HCT116 (cell line): Measurements from ENCODE around the gene SMYD3.

Source experiments
- ATF3 ChIP-seq: IDR thresholded peaks from 2 replicates; pipeline ENCODE4 v1.6.1; 2012
- EZH2 ChIP-seq: fragments of 200-600 bp; sonication (generic); IDR thresholded peaks from 2 replicates; pipeline ENCODE4 v1.6.1; 2017; ENCODE audit warnings: antibody characterized with exemption, mixed run types
- POLR2A ChIP-seq: IDR thresholded peaks from 2 replicates; pipeline ENCODE4 v1.7.0; 2011; ENCODE audit warnings: borderline replicate concordance; ENCODE audit not compliant: insufficient read depth, insufficient read length; ENCODE audit errors: extremely low read depth
- TF ChIP-seq, protein P1 (sequence below), 3 experiments: fragments of 200-600 bp in 1 of 3; sonication (generic) in 1 of 3; IDR thresholded peaks in 2 of 3; conservative IDR thresholded peaks in 1 of 3; 2 replicates each; pipeline ENCODE4 v1.5.1; 2012 to 2017; ENCODE audit warnings: low read depth in 2 of 3, low read length in 2 of 3, antibody characterized with exemption in 1 of 3, borderline replicate concordance in 1 of 3, control low read depth in 1 of 3, mild to moderate bottlenecking in 1 of 3, mixed read lengths in 1 of 3, mixed run types in 1 of 3, moderate library complexity in 1 of 3; ENCODE audit not compliant: insufficient read depth in 1 of 3

- TF ChIP-seq POLR2A (no peak), EZH2 (no peak), ATF3 (no peak)
- TF ChIP-seq, protein P1, sequence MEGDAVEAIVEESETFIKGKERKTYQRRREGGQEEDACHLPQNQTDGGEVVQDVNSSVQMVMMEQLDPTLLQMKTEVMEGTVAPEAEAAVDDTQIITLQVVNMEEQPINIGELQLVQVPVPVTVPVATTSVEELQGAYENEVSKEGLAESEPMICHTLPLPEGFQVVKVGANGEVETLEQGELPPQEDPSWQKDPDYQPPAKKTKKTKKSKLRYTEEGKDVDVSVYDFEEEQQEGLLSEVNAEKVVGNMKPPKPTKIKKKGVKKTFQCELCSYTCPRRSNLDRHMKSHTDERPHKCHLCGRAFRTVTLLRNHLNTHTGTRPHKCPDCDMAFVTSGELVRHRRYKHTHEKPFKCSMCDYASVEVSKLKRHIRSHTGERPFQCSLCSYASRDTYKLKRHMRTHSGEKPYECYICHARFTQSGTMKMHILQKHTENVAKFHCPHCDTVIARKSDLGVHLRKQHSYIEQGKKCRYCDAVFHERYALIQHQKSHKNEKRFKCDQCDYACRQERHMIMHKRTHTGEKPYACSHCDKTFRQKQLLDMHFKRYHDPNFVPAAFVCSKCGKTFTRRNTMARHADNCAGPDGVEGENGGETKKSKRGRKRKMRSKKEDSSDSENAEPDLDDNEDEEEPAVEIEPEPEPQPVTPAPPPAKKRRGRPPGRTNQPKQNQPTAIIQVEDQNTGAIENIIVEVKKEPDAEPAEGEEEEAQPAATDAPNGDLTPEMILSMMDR (IDR thresholded peaks at IDR 0.05 in 2 of 3, conservative IDR thresholded peaks at IDR 0.05 in 1 of 3; ENCODE audit: borderline replicate concordance in 1 of 3, insufficient read depth in 1 of 3, low read depth in 2 of 3, low read length in 2 of 3): no peak
Measured at GRCh38 chr1:246081138-246081702, 425.9 kb downstream of the SMYD3 start.
